Spleen (tissue), 7 donors: ENCODE measurements around the gene GRID2.

Source experiments
- CTCF ChIP-seq, 11 experiments: fragments of 200-600 bp in 7 of 11; fragments of 450-650 bp in 4 of 11; sonication (generic) in 4 of 11; IDR thresholded peaks in 8 of 11; conservative IDR thresholded peaks in 3 of 11; 1 replicate in 7 of 11; 2 replicates in 4 of 11; pipeline versions ENCODE4 v1.4.0 to v1.8.0; 2016 to 2021; ENCODE audit warnings: antibody characterized with exemption in 11 of 11, inconsistent platforms in 4 of 11, mild to moderate bottlenecking in 1 of 11
- POLR2A ChIP-seq, 3 donors: fragments of 450-650 bp; IDR thresholded peaks; one replicate each; pipeline ENCODE4 v1.5.1; 2017; ENCODE audit warnings: antibody characterized with exemption in 3 of 3, mild to moderate bottlenecking in 1 of 3
- POLR2AphosphoS5 ChIP-seq, 3 donors: sonication (generic); formaldehyde crosslinking; IDR thresholded peaks; one replicate each; pipeline ENCODE4 v1.5.1; 2017; ENCODE audit warnings: antibody characterized with exemption in 3 of 3
- donor health status: DM: no; HTN: no; CAD: no; lungs with moderate emphysema.
- donor health status: DM: no; HTN: no; CAD: no.
- donor health status: DM: no; HTN: no; CAD: no.

- no peak for TF ChIP-seq CTCF (IDR thresholded peaks at IDR 0.05 in 8 of 11, conservative IDR thresholded peaks at IDR 0.05 in 3 of 11)
- TF ChIP-seq POLR2AphosphoS5 (IDR thresholded peaks at IDR 0.05): no peak
- TF ChIP-seq POLR2A (IDR thresholded peaks at IDR 0.05): no peak
These were observed 375.4 kb downstream of the GRID2 start for GRCh38 chr4:92679149-92679548.
